ENCODE measurements around the gene CTDP1.

Gene CTDP1

GRCh38 chr18:79659733-79660132 is 19.9 kb upstream of the CTDP1 start:
- no peak for TF ChIP-seq CTCF (IDR thresholded peaks at IDR 0.05; ENCODE audit: low read depth, low read length, missing control alignments)
- no peak overlapping the region for H3K4me3 ChIP-seq (ENCODE audit: low read depth, low read length)
- in situ Hi-C loops (cut with HindIII; ENCODE audit: low sequenced_read_pairs) = no loop called here
- no peak for DNase-seq (ENCODE audit: low read depth)

- in situ Hi-C loops (cut with HindIII; ENCODE audit: low sequenced_read_pairs) = no loop called here
- no peak for TF ChIP-seq CTCF (IDR thresholded peaks at IDR 0.05; ENCODE audit: low read depth, low read length, missing control alignments)
- DNase-seq (ENCODE audit: low read depth) = no peak
- H3K4me3 ChIP-seq (ENCODE audit: low read depth, low read length) = no peak overlapping the region
Observed at GRCh38 chr18:79662034-79662433, 17.6 kb upstream of the CTDP1 start.

- no peak for TF ChIP-seq CTCF (IDR thresholded peaks at IDR 0.05; ENCODE audit: low read depth, low read length, missing control alignments)
- in situ Hi-C loops (cut with HindIII; ENCODE audit: low sequenced_read_pairs) = no loop called here
Observed at GRCh38 chr18:79662439-79662838, 17.2 kb upstream of the CTDP1 start.

GRCh38 chr18:79664525-79665125 is 15.0 kb upstream of the CTDP1 start:
- TF ChIP-seq CTCF (IDR thresholded peaks at IDR 0.05; ENCODE audit: low read depth, low read length, missing control alignments) = no peak
- in situ Hi-C loops (cut with HindIII; ENCODE audit: low sequenced_read_pairs) = no loop called here

More at GRCh38 chr18:79662439-79662838, 17.2 kb upstream of the CTDP1 start:
- no peak overlapping the region for H3K4me3 ChIP-seq (ENCODE audit: low read depth, low read length)
- no peak for DNase-seq (ENCODE audit: low read depth)

GRCh38 chr18:79668203-79668602 is 11.4 kb upstream of the CTDP1 start:
- DNase-seq (ENCODE audit: low read depth) = no peak
- in situ Hi-C loops (cut with HindIII; ENCODE audit: low sequenced_read_pairs) = no loop called here

More at GRCh38 chr18:79664525-79665125, 15.0 kb upstream of the CTDP1 start:
- H3K4me3 ChIP-seq (ENCODE audit: low read depth, low read length) = no peak overlapping the region
- no peak for DNase-seq (ENCODE audit: low read depth)

GRCh38 chr18:79672490-79673276 is 6.9 kb upstream of the CTDP1 start:
- no peak overlapping the region for H3K4me3 ChIP-seq (ENCODE audit: low read depth, low read length)
- in situ Hi-C loops (cut with HindIII; ENCODE audit: low sequenced_read_pairs) = no loop called here
- DNase-seq (ENCODE audit: low read depth) = no peak
- TF ChIP-seq CTCF (IDR thresholded peaks at IDR 0.05; ENCODE audit: low read depth, low read length, missing control alignments) = no peak

More at GRCh38 chr18:79668203-79668602, 11.4 kb upstream of the CTDP1 start:
- H3K4me3 ChIP-seq (ENCODE audit: low read depth, low read length) = no peak overlapping the region
- no peak for TF ChIP-seq CTCF (IDR thresholded peaks at IDR 0.05; ENCODE audit: low read depth, low read length, missing control alignments)

Measured in astrocyte of the cerebellum (primary cell).